SK-N-SH (cell line): Measurements from ENCODE around the gene PRMT7. TPM values are rescaled to one million over a fixed set of nuclear protein-coding genes. Genes with fewer than 3 reads are reported as not detected.

Experiments used
- polyA plus RNA-seq, 3 experiments: library from polyadenylated mRNA; depleted of rRNA; stranded (reverse); fragments of >200 nt; gene quantifications; 2 replicates each; pipeline ENCODE4 v1.2.3, GENCODE V29; 2012
- small RNA-seq, 7 experiments: library from RNA; depleted of rRNA; stranded (forward); fragments of <200 nt; gene quantifications; one replicate each; pipeline ENCODE3, GENCODE V24; 2012

The PRMT7 gene
- polyA plus RNA-seq, 1 of the 3 experiments (the other 2 are of a cell fraction), result 46.0 TPM

Small RNA genes lying within 50 kb of the gene (small RNA-seq; reads per million reads assigned to genes)
- 0 to 3.4 (median 0) reads per million in 7 experiments for gene RNU4-30P
- 0 reads per million in 7 experiments for gene RNU6-1262P

Other genes with a start within 250 kb of the PRMT7 start
- 5.7 and 7.8 TPM in 2 replicates for gene NFATC3, start 225.6 kb upstream of the PRMT7 start, polyA plus RNA-seq (2012; rRNA removed)
- 0.07 and 0.39 TPM in 2 replicates for gene ESRP2, start 74.9 kb upstream of the PRMT7 start, polyA plus RNA-seq (2012; rRNA removed)
- gene PLA2G15, start 65.6 kb upstream of the PRMT7 start, polyA plus RNA-seq (2012; rRNA removed), result 22.0 and 23.9 TPM in 2 replicates
- 19.0 and 37.3 TPM in 2 replicates for gene SLC7A6, start 46.5 kb upstream of the PRMT7 start, polyA plus RNA-seq (2012; rRNA removed)
- gene SLC7A6OS, start 73 bp upstream of the PRMT7 start, polyA plus RNA-seq (2012; rRNA removed), result 6.6 and 9.6 TPM in 2 replicates
- 0.19 and 0.38 TPM in 2 replicates for gene SMPD3, start 137.5 kb downstream of the PRMT7 start, polyA plus RNA-seq (2012; rRNA removed)
- gene ZFP90, start 228.3 kb downstream of the PRMT7 start, polyA plus RNA-seq (2012; rRNA removed), result 9.9 and 13.2 TPM in 2 replicates